Activated CD4-positive, CD25-positive, alpha-beta regulatory T cell treated with anti-CD3 and anti-CD28 coated beads, Interleukin-2, amount 50 U/mL, for 24 hours (primary cell): Measurements from ENCODE around the gene ACBD5.
"Not testable (repeated sequence)": the region's sequence is repeated elsewhere in the genome, so short reads cannot be mapped to it uniquely, and the experiment has no call there.

Experiments
- ATAC-seq, 2 donors: fragments of 150-1000 bp; cut with Tn5 transposase; one replicate each; pipeline ENCODE4 v1.10.0; 2021; ENCODE audit warnings: mild to moderate bottlenecking in 1 of 2, moderate library complexity in 1 of 2

The ACBD5 gene

GRCh38 chr10:27240212-27241009 is at the start of gene ACBD5:
Gene ACBD5 (minus strand): TSS chr10:27240797. CDS start chr10:27240688, 109 bp downstream.
- peak; percentile 47 to 53 for ATAC-seq

GRCh38 chr10:27285093-27285492 is 44.5 kb upstream of the ACBD5 start:
- peak in 1 of 2 donors; percentile 33 for ATAC-seq

- ATAC-seq, result no peak
Measured at GRCh38 chr10:27276581-27276980, 36.0 kb upstream of the ACBD5 start.

- not testable (repeated sequence) for ATAC-seq
Measured at GRCh38 chr10:27266025-27266424, 25.4 kb upstream of the ACBD5 start.

GRCh38 chr10:27262788-27263187 is 22.2 kb upstream of the ACBD5 start:
- ATAC-seq, result not testable (repeated sequence)

- peak; percentile 71 to 73 for ATAC-seq
Measured at GRCh38 chr10:27258838-27259812, 18.5 kb upstream of the ACBD5 start.

GRCh38 chr10:27258492-27258837 is 17.9 kb upstream of the ACBD5 start:
- no peak for ATAC-seq

GRCh38 chr10:27256299-27257189 is 15.9 kb upstream of the ACBD5 start:
- no peak for ATAC-seq

- ATAC-seq, result no peak
Measured at GRCh38 chr10:27253576-27253975, 13.0 kb upstream of the ACBD5 start.

GRCh38 chr10:27252267-27253000 is 11.8 kb upstream of the ACBD5 start:
- peak; percentile 96 to 99 for ATAC-seq

- no peak for ATAC-seq
Measured at GRCh38 chr10:27251554-27251953, 11.0 kb upstream of the ACBD5 start.

GRCh38 chr10:27248215-27248614 is 7.6 kb upstream of the ACBD5 start:
- no peak for ATAC-seq

GRCh38 chr10:27247441-27247840 is 6.8 kb upstream of the ACBD5 start:
- no peak for ATAC-seq

GRCh38 chr10:27247006-27247405 is 6.4 kb upstream of the ACBD5 start:
- no peak for ATAC-seq

GRCh38 chr10:27245836-27246235 is 5.2 kb upstream of the ACBD5 start:
- ATAC-seq, result no peak

- no peak for ATAC-seq
Measured at GRCh38 chr10:27244976-27245375, 4.4 kb upstream of the ACBD5 start.

- ATAC-seq, result peak; percentile 34 to 47
Measured at GRCh38 chr10:27242951-27243551, 2.5 kb upstream of the ACBD5 start.

- ATAC-seq, result no peak
Measured at GRCh38 chr10:27242473-27242950, 1.9 kb upstream of the ACBD5 start.

- peak; percentile 78 to 80 for ATAC-seq
Measured at GRCh38 chr10:27241652-27242472, 1.3 kb upstream of the ACBD5 start.

- peak in 1 of 2 donors; percentile 3 for ATAC-seq
Measured at GRCh38 chr10:27241010-27241651, 534 bp upstream of the ACBD5 start.
